ENCODE measurements around the gene USF3. TPM values are rescaled to one million over a fixed set of nuclear protein-coding genes. Genes with fewer than 3 reads are reported as not detected.

The USF3 gene
- total RNA-seq, 1 experiment from 2014 or later = 10.9 TPM

DNA sequence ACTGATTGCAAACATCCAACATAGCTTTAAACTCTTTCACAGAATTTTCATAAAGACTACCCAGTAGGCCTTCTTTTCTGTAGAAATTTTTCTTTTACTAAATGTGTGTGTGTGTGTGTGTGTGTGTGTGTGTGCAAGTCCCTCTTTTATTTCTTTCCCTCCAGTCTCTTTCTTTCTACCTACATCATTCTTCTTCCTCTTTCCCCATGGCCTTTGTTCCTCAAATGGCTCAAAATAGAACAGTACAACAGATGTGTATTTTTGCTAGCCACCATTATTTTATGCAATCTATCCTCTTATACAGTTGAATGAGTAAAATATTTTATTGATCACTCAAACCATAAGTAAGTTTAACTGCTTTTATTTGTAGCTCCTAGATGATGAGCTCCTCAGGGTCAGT, 76.4 kb downstream of the USF3 start:
- intact Hi-C loops (cut with micrococcal nuclease; ENCODE audit: unreplicated experiment) = loop anchor here (10.0 kb wide), 1 partner anchor 485 kb away; no protein-coding TSS in a partner anchor
- Histone ChIP-seq H3K27me3 (replicated peaks; ENCODE audit: control insufficient read depth, insufficient read depth, low read length) (no peaks in the 10 kb centered on the region), H3K4me3 (ENCODE audit: low read depth, low read length) (no peak overlapping the region), H3K36me3 (ENCODE audit: control insufficient read depth, insufficient read depth, low read length) (no peaks in the 10 kb centered on the region), H3K9me3 (no peaks in the 10 kb centered on the region), H3K4me1 (no peaks in the 10 kb centered on the region)
- peaks cover 3% of the 10 kb centered on the region for H3K27me3 Mint-ChIP-seq (ENCODE audit: insufficient read depth, unreplicated experiment)
- POLR2A ChIA-PET = no interaction called here
- no peaks in the 10 kb centered on the region for H3K36me3 Mint-ChIP-seq (ENCODE audit: insufficient read depth, unreplicated experiment)
- no peaks in the 10 kb centered on the region for H3K9me3 Mint-ChIP-seq (ENCODE audit: unreplicated experiment)
- TF ChIP-seq, protein P1, sequence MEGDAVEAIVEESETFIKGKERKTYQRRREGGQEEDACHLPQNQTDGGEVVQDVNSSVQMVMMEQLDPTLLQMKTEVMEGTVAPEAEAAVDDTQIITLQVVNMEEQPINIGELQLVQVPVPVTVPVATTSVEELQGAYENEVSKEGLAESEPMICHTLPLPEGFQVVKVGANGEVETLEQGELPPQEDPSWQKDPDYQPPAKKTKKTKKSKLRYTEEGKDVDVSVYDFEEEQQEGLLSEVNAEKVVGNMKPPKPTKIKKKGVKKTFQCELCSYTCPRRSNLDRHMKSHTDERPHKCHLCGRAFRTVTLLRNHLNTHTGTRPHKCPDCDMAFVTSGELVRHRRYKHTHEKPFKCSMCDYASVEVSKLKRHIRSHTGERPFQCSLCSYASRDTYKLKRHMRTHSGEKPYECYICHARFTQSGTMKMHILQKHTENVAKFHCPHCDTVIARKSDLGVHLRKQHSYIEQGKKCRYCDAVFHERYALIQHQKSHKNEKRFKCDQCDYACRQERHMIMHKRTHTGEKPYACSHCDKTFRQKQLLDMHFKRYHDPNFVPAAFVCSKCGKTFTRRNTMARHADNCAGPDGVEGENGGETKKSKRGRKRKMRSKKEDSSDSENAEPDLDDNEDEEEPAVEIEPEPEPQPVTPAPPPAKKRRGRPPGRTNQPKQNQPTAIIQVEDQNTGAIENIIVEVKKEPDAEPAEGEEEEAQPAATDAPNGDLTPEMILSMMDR (IDR thresholded peaks at IDR 0.05; ENCODE audit: insufficient read depth in 1 of 2, low read depth in 1 of 2, low read length in 1 of 2, severe bottlenecking in 1 of 2, unreplicated experiment in 1 of 2) = no peak
- no TSS peak for BruUV-seq (replicated peaks)
- no peaks in the 10 kb centered on the region for H3K4me1 Mint-ChIP-seq (ENCODE audit: low read depth, unreplicated experiment)
- H3K27ac Mint-ChIP-seq (ENCODE audit: unreplicated experiment) = no peak overlapping the region
- no peak for DNase-seq
- no peak overlapping the region for H3K4me3 Mint-ChIP-seq (ENCODE audit: unreplicated experiment)
- CTCF ChIA-PET = no interaction called here

DNA sequence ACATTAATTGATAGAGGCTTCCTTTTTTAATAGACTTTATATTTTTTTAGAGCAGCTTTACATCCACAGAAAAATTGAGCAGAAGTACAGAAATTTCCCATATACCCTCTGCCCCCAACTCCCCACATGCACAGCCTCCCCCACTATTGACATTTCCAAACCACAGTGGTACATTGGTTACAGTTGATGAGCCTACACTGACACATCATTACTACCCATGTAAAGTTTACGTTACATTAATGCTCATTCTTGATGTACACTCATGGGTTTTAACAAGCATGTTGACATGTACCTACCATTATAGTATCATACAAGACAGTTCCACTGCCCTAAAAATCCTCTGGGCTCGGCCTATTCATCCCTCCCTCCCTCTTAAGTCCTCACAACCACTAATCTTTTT, 78.7 kb downstream of the USF3 start:
- Mint-ChIP-seq H3K36me3 (ENCODE audit: insufficient read depth, unreplicated experiment) (no peaks in the 10 kb centered on the region), H3K27ac (ENCODE audit: unreplicated experiment) (no peak overlapping the region), H3K9me3 (ENCODE audit: unreplicated experiment) (no peaks in the 10 kb centered on the region), H3K4me1 (ENCODE audit: low read depth, unreplicated experiment) (no peaks in the 10 kb centered on the region), H3K27me3 (ENCODE audit: insufficient read depth, unreplicated experiment) (peaks cover 5% of the 10 kb centered on the region), H3K4me3 (ENCODE audit: unreplicated experiment) (no peak overlapping the region)
- H3K36me3 ChIP-seq (ENCODE audit: control insufficient read depth, insufficient read depth, low read length) = no peaks in the 10 kb centered on the region
- TF ChIP-seq, protein P1 (IDR thresholded peaks at IDR 0.05; ENCODE audit: insufficient read depth in 1 of 2, low read depth in 1 of 2, low read length in 1 of 2, severe bottlenecking in 1 of 2, unreplicated experiment in 1 of 2) = no peak
- no peaks in the 10 kb centered on the region for H3K27me3 ChIP-seq (replicated peaks; ENCODE audit: control insufficient read depth, insufficient read depth, low read length)
- POLR2A ChIA-PET = no interaction called here
- intact Hi-C loops (cut with micrococcal nuclease; ENCODE audit: unreplicated experiment) = no loop called here
- DNase-seq = no peak
- no peaks in the 10 kb centered on the region for H3K9me3 ChIP-seq
- no peaks in the 10 kb centered on the region for H3K4me1 ChIP-seq
- no peak overlapping the region for H3K4me3 ChIP-seq (ENCODE audit: low read depth, low read length)
- BruUV-seq (replicated peaks) = no TSS peak
- CTCF ChIA-PET = no interaction called here

DNA sequence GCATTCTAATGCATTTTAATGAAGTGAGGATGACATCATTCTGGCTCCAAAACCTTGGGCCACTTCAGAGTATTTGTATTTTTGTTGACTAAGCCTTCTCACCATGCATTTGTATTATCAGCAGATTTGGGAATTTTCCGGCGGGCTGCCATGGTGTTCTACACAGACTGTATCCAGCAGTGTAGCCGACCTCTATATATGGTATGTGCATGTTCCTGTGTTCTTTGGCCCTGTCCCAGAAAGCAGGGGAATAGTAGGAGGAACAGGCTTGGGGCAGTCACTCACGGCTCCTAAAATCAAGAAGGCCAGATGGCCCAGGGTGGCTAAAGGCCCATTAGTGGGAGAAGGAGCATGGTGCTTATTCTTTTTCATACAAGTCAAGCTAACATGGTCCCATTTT, 80.5 kb downstream of the USF3 start:
- ChIA-PET CTCF (no interaction called here), POLR2A (interaction anchor here (0.6 kb wide), 1 partner anchor 1098 kb away, joined by 4 read pairs; no protein-coding TSS in a partner anchor)
- Mint-ChIP-seq H3K27me3 (ENCODE audit: insufficient read depth, unreplicated experiment) (peaks cover 4% of the 10 kb centered on the region), H3K27ac (ENCODE audit: unreplicated experiment) (no peak overlapping the region), H3K36me3 (ENCODE audit: insufficient read depth, unreplicated experiment) (no peaks in the 10 kb centered on the region), H3K4me3 (ENCODE audit: unreplicated experiment) (no peak overlapping the region), H3K4me1 (ENCODE audit: low read depth, unreplicated experiment) (no peaks in the 10 kb centered on the region), H3K9me3 (ENCODE audit: unreplicated experiment) (no peaks in the 10 kb centered on the region)
- no peak for DNase-seq
- intact Hi-C loops (cut with micrococcal nuclease; ENCODE audit: unreplicated experiment) = no loop called here
- no peaks in the 10 kb centered on the region for H3K36me3 ChIP-seq (ENCODE audit: control insufficient read depth, insufficient read depth, low read length)
- H3K9me3 ChIP-seq = no peaks in the 10 kb centered on the region
- H3K4me1 ChIP-seq = no peaks in the 10 kb centered on the region
- no TSS peak for BruUV-seq (replicated peaks)
- no peak overlapping the region for H3K4me3 ChIP-seq (ENCODE audit: low read depth, low read length)
- TF ChIP-seq, protein P1 (IDR thresholded peaks at IDR 0.05; ENCODE audit: insufficient read depth in 1 of 2, low read depth in 1 of 2, low read length in 1 of 2, severe bottlenecking in 1 of 2, unreplicated experiment in 1 of 2) = no peak
- H3K27me3 ChIP-seq (replicated peaks; ENCODE audit: control insufficient read depth, insufficient read depth, low read length) = no peaks in the 10 kb centered on the region
